Right lobe of liver (tissue), 6 donors: Measurements from ENCODE around the gene AMMECR1. TPM values are rescaled to one million over a fixed set of nuclear protein-coding genes. Genes with fewer than 3 reads are reported as not detected.
A peak's percentile ranks its signal among the peaks of the same experiment; 100 is the strongest.

Source experiments
- ATAC-seq, 4 donors: fragments of 200-7000 bp; cut with Tn5 transposase; one replicate each; pipeline ENCODE4 v1.9.1; 2020; ENCODE audit warnings: mild to moderate bottlenecking in 4 of 4, moderate library complexity in 4 of 4
- DNase-seq, 3 donors: peaks; one replicate each; pipeline ENCODE4 v3.0.0-alpha.2; 2020
- H3K27ac ChIP-seq, 3 donors: fragments of 200-600 bp; one replicate each; pipeline ENCODE4 v1.8.0; 2022
- H3K27me3 ChIP-seq, 2 donors: fragments of 200-600 bp; one replicate each; pipeline ENCODE4 v1.8.0; 2022
- H3K36me3 ChIP-seq, 4 donors: fragments of 200-600 bp; sonication (generic) in 1 of 4; one replicate each; pipeline versions ENCODE4 v1.5.1 to v1.8.0; 2017 to 2022; ENCODE audit warnings: control low read depth in 1 of 4
- H3K4me1 ChIP-seq, 4 donors: fragments of 200-600 bp; sonication (generic) in 1 of 4; one replicate each; pipeline versions ENCODE4 v1.5.1 to v1.8.0; 2017 to 2022; ENCODE audit warnings: control low read depth in 1 of 4
- H3K4me3 ChIP-seq, 3 donors: fragments of 200-600 bp; one replicate each; pipeline ENCODE4 v1.8.0; 2022
- H3K9me3 ChIP-seq, 4 donors: fragments of 200-600 bp; sonication (generic) in 1 of 4; one replicate each; pipeline versions ENCODE4 v1.5.1 to v1.8.0; 2017 to 2022; ENCODE audit warnings: control low read depth in 1 of 4
- CTCF ChIP-seq, 4 donors: fragments of 200-600 bp in 3 of 4; fragments of 450-650 bp in 1 of 4; IDR thresholded peaks; one replicate each; pipeline versions ENCODE4 v1.5.1 to v1.8.0; 2016 to 2022; ENCODE audit warnings: antibody characterized with exemption in 4 of 4, mild to moderate bottlenecking in 2 of 4
- POLR2A ChIP-seq: fragments of 450-650 bp; IDR thresholded peaks from one replicate; pipeline ENCODE4 v1.6.1; 2017; ENCODE audit warnings: antibody characterized with exemption, mild to moderate bottlenecking
- WGBS: methylation state at CpG from one replicate; pipeline ENCODE4 v1.1.6; 2018; ENCODE audit warnings: low coverage, low lambda C conversion rate; ENCODE audit not compliant: insufficient coverage; ENCODE audit errors: missing lambda C conversion rate; 5-methylcytosine and 5-hydroxymethylcytosine counted together
- intact Hi-C, 2 donors: fragments of 100-400 bp; cut with DNase I; formaldehyde crosslinking; loops; one replicate each; pipeline versions ENCODE4 v1.11.2 to v1.14.1; 2022
- total RNA-seq, 6 experiments: library from RNA; depleted of rRNA in 2 of 6; stranded (reverse); fragments of >200 nt in 2 of 6; fragmentation: NEBNext Ultra II Directional in 3 of 6; extraction: Animal tissue kit (Norgen Biotek cat#: 25700) in 3 of 6; gene quantifications; one replicate each; pipeline versions ENCODE4 v1.1.0 to v1.2.4, GENCODE V29; 2016 to 2023
- donor health status: DM: no; HTN: yes; CAD: no.
- donor health status: DM: no; HTN: no; CAD: no.
- donor health status: DM: no; HTN: no; CAD: no.
- donor health status: DM: no; HTN: yes; CAD: no.
- donor health status: DM: no; HTN: yes; CAD: no.

The AMMECR1 gene
- total RNA-seq, 6 experiments from 2014 or later: 3.1 to 3.9 (median 3.4) TPM

GRCh38 chrX:110162867-110163266 is 155.0 kb downstream of the AMMECR1 start:
- Histone ChIP-seq H3K27me3 (no peaks in the 10 kb centered on the region), H3K4me3 (no peak overlapping the region), H3K4me1 (no peaks in the 10 kb centered on the region), H3K36me3 (no peaks in the 10 kb centered on the region), H3K27ac (no peak overlapping the region), H3K9me3 (no peaks in the 10 kb centered on the region)
- DNase-seq (no peak), ATAC-seq (no peak)
- TF ChIP-seq POLR2A: no peak
- no peak for TF ChIP-seq CTCF (IDR thresholded peaks at IDR 0.05)
- WGBS: 18% methylated on average over 1 of the region's 1 CpG
- intact Hi-C loops: no loop called here

GRCh38 chrX:110162131-110162530 is 155.8 kb downstream of the AMMECR1 start:
- Histone ChIP-seq H3K27ac (no peak overlapping the region), H3K4me1 (no peaks in the 10 kb centered on the region), H3K36me3 (no peaks in the 10 kb centered on the region), H3K4me3 (no peak overlapping the region), H3K9me3 (no peaks in the 10 kb centered on the region), H3K27me3 (no peaks in the 10 kb centered on the region)
- intact Hi-C loops: no loop called here
- no peak for TF ChIP-seq POLR2A
- TF ChIP-seq CTCF (IDR thresholded peaks at IDR 0.05): no peak
- WGBS: no CpG with 5 or more reads among the region's 1 CpG
- no peak for DNase-seq
- ATAC-seq: no peak

GRCh38 chrX:110161361-110161686 is 156.6 kb downstream of the AMMECR1 start:
- intact Hi-C loops: no loop called here
- Histone ChIP-seq H3K27me3 (no peaks in the 10 kb centered on the region), H3K27ac (no peak overlapping the region), H3K4me3 (no peak overlapping the region), H3K36me3 (no peaks in the 10 kb centered on the region), H3K4me1 (no peaks in the 10 kb centered on the region), H3K9me3 (no peaks in the 10 kb centered on the region)
- WGBS: no CpG with 5 or more reads among the region's 1 CpG
- ATAC-seq (no peak), DNase-seq (no peak)
- TF ChIP-seq CTCF (IDR thresholded peaks at IDR 0.05) (no peak), POLR2A (no peak)

- no peaks in the 10 kb centered on the region for H3K9me3 ChIP-seq
- H3K27ac ChIP-seq: no peak overlapping the region
- H3K36me3 ChIP-seq: no peaks in the 10 kb centered on the region
- DNase-seq (no peak), ATAC-seq (peak in 1 of 4 donors; percentile 13)
- H3K4me3 ChIP-seq: no peak overlapping the region
- intact Hi-C loops: loop anchor here in 1 of 2 donors (5.0 kb wide), 1 partner anchor 252 kb away; no protein-coding TSS in a partner anchor
- TF ChIP-seq CTCF (IDR thresholded peaks at IDR 0.05) (no peak), POLR2A (no peak)
- no peaks in the 10 kb centered on the region for H3K4me1 ChIP-seq
- 42% methylated on average over 2 of the region's 2 CpGs for WGBS
- no peaks in the 10 kb centered on the region for H3K27me3 ChIP-seq
These were observed 158.0 kb downstream of the AMMECR1 start for GRCh38 chrX:110159865-110160264.

- DNase-seq (no peak), ATAC-seq (no peak)
- H3K27me3 ChIP-seq: no peaks in the 10 kb centered on the region
- no peaks in the 10 kb centered on the region for H3K9me3 ChIP-seq
- intact Hi-C loops: loop anchor here in 1 of 2 donors (5.0 kb wide), 1 partner anchor 253 kb away; no protein-coding TSS in a partner anchor
- H3K4me1 ChIP-seq: no peaks in the 10 kb centered on the region
- no peak overlapping the region for H3K27ac ChIP-seq
- no peak overlapping the region for H3K4me3 ChIP-seq
- 43% methylated on average over 7 of the region's 7 CpGs for WGBS
- no peak for TF ChIP-seq CTCF (IDR thresholded peaks at IDR 0.05)
- TF ChIP-seq POLR2A: no peak
- H3K36me3 ChIP-seq: no peaks in the 10 kb centered on the region
These were observed 158.7 kb downstream of the AMMECR1 start for GRCh38 chrX:110159235-110159634.
